Activated CD8-positive, alpha-beta memory T cell treated with anti-CD3 and anti-CD28 coated beads for 4 hours (primary cell): ENCODE measurements around the gene SPAG6.

ENCODE experiments used
- DNase-seq, 2 donors: peaks; one replicate each; pipeline ENCODE4 v3.0.0-alpha.2; 2020; ENCODE audit warnings: low read depth in 2 of 2

SPAG6 gene

DNA sequence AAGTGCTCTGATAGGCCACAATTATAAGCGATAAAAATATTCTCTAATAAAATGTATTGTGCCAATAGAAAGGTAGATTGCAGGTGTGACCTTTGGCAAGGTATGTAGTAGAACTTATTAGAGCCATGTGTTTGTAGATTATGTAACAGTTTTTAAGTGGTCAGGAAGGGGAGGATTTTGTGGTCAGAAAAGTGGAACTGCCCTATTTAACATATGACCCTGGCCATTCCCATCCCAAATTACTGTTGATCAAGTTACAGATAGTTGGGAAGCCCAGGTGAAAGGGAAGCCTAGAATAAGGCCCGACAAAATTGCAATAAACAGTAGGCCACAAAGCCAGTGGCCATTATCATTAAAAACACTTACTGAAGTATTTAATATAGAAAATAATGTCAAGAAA lies 89.2 kb downstream of the SPAG6 start:
- no peak for DNase-seq

DNA sequence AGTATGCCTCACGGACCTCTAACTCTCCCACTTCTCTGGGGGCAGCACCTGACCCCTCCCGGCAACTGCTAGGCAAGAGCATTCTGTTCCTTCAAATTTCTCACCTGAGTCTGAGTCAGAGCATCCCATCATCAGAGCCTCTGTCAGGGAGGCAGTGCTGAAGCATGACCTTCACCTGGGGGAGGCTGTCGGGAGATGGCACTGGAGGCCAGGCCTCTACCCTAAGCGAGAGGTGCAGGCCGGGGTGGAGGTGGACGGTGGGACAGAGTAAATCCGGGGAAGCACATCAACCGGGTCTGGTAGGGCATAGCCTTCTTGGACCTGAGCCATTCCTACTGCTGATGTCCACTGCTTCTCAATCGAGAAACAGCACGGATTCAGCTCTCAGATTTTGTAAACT lies 90.4 kb downstream of the SPAG6 start:
- DNase-seq = no peak

DNA sequence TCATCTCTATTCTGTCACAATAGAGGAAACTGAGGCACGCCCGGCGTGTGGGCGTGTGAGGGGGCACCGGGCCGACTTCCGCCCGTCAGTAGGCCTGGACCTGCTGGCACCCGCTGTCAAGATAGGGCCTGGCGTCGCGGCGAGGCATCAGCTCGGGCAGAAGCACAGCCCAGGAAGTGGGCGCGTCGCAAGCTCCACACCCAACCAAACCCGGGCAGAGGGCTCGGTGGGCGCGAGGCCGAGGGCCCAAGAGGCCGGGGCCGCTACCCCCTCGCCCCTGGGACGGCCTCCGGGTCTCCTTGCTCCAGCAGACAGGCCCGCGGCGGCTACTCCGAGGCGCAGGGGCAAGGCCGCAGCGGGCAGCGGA lies 91.2 kb downstream of the SPAG6 start:
- DNase-seq = peak in 1 of 2 donors; percentile 19

DNA sequence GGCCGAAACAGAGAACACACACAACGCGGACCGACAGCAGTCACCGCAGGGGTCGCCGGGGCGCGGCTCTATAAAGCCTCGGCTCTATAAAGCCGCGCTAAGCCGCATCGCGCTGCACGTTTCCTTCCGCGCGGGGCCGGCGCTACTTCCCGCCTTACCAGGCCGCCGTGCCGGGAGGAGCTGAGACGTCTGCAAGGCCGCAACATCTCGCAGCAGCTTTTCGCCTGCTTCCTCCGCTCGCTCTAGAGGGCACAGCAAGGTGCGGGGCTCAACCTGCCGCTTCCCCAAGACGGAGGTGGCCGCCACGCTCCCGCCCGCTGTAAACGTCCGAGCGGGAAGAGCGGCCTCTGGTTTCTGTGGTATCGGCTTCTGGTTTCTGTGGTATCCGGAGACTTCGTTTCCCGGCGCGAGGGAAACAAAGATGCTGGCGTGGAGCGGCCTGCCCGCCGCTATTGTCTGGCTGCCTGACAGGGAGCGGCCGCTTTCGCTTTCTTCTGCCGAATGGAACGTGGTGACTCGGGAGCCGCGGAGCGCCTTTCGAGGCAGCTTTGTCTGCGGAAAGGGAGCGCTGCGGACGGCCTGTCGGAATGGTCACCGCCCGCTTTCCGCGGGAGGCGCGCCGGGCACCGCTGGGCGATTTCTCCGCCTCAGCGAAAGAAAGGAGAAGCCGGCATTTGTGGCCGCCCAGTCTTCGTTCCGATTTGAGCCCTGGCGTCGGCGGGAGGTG lies 91.8 kb downstream of the SPAG6 start:
- DNase-seq = peak; percentile 82

DNA sequence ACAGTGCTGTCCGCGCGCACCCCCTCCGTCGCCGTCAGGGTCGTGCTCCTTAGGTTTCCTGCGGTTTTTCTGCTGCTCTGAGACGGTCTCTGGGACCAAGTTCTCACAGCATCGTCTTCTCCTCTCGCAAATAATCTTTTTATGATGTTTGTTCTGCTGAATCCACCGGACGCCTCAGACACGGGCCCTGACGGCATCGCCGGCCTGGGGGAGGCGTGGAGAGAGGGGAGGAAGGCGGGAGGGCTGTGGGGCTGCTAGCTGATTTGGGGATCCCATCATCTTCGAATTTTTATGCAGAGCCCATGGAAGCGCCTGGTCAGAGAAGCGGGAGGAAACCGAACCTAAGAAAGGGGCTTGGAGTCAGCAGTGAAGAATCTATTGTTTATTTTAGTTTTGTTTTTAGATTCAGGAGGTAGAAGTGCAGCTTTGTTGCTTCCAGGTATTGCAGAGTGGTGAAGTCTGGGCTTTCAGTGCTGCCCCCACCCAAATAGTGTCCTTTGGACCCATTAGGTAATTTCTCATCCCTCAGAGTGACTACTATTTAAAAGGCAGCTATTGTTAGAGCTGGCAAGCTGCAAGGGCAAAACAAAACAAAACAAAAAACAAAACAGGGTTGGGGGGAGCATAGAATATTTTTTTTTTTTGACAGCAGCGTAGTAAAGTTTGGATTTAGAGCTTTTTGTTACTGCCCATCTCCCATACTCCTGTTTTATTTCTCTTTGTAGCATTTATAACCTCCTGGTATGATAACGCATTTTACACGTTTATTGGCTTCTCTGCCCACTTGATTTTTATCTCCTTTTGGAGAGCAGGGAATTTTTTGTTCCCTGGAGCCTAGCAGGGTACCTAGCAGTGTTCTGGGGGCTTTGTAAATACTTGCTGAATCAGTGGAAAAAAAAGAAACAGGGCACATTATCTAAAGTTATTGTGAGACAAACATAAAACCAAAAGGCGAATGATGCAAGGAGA lies 92.6 kb downstream of the SPAG6 start:
- DNase-seq = peak in 1 of 2 donors; percentile 8

DNA sequence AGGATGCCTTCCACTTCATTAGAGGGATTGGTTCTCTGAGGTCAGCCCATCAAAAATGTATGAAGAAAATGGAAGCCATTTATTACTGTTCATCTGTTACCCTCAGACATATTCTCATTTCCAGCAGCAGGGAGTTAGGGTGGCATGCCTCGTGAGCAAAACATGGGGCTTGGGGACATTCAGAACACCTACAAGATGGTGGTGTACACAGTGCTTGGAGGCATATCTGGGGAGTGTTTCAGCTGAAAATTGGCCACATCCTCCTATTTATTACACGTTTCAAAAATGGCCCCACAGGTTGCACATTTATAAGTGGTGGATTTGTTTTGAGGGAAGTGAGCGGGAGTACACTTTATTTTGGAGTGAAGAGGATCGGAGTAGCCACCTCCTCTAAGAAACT lies 93.4 kb downstream of the SPAG6 start:
- DNase-seq = no peak

DNA sequence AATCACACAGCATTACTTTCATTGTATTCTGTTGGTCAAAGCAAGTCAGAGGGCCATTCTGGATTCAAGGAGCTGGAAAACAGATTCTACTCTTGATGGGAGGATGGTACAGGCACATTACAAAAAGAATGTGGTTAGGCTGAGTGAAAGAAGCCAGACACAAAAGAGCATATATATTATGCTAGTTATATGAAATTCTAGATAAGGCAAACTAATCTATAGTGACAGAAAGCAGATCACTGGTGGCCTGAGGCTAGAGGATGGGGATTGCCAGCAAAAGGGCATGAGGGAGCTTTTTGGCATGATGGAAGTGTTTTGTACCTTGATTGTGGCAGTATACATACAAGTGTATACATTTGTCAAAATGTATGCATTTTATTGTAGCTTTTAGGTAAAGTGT lies 96.8 kb downstream of the SPAG6 start:
- DNase-seq = no peak

DNA sequence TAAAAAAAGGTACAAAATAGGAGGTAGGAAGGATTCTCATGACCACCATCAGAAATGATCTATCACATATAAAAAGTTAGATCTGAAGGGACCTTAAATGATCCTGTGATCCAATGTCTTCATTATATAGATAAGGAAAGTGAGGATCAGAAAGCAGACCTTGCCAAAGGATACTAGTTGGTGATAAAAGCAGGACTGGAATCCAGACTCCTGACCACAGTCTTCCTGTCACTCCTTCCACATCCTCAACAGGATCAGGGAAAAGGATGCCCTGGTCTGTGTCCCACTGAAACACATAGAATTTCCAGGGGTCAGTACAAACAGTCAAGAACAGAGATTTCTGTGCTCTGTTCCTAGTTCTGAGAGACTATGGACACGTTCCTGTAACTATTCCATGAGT lies 97.2 kb downstream of the SPAG6 start:
- no peak for DNase-seq

DNA sequence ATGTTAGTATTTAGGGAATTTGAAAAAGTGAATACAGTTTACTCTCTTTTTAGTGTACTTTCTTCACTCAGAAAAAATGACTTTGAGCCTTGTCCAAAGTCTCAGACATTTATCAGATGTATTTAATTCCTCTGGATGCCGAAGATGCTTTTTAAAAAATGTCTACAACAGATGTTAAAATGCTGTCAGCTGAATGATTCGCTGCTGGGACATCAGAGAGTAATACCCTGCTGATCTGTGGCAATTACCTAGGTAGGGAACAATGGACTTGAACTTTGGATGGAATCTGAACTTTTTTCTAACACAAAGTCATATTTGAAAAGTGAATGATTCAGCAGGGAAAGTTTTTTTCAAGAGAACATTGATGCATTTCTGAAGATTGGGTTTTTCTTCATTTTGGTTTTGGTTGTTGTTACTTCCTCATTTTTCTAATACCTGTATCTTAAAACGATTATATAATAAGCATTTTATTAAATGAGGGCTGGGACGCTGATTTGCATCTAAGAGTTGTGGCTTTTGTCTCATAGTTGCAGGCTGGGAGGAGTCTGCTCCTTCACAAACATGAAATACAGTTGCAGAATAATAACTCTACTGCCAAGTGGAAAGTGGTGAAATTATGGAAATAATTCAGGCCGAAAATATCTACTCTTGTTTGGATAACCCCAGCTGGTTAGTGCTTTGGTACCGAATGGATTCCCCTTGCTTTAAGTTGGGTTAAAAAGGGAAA lies 98.0 kb downstream of the SPAG6 start:
- DNase-seq = no peak

DNA sequence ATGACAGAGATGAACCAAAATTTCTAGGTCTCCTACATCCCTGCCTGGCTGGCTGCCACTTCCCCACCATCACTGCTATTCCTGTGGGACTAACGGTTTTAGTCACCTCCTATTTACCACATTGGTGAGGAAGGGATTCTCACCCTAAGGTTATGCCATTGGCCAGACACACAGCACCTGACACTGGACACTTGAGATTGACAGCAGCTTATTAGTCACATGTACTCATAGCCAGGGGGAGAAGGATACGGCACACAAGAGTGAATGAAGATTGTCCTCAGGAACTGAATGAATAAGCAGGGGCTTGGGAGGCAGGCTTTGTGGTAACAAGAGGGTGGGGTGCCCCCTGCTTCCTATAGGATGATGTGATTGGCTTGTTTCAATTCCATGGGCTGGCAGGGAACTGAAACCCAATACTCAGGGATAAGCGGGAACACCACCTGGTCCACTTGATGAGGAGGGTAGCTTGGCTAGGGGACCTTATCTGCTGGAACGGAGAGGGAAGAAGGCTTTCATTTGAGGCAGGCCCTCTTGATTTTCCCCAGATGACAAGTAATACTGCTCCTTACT lies 99.0 kb downstream of the SPAG6 start:
- DNase-seq = no peak

DNA sequence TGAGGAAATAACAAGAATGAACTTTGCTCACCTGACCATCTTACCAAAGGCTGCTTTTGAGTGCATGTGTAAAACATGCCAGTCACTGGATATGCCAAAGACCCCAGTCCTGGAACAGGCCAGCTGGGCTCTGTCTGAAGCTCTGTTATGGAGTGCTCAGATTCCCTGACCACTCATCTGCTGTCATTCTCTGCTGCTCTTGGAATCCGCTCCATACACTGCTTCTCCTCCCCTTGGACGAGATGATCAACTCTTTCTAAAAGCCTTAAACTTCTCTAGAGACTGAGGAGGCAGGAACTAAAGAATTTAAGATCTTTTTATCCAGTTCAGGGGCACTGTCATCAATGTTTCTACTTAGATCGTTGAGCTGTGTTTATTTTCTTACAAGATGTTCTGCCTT lies 100.2 kb downstream of the SPAG6 start:
- no peak for DNase-seq

DNA sequence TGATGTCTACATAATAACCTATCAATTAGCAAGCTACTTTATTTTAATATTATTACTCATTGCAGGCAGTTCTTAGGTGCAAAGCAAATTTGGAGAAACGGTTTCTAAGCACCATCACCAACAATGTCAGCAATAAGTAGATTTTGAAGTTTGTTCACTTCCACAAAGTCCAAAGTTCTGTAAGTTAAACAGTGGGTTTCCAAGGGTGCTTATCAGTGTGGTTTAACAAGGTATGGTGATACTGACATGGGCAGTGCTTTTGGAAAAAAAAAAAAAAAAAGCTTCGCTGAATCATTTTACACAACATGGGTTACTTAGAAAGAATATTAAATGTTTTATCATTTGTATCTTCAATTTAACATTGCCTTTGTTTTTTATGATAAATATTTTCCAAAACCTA lies 101.8 kb downstream of the SPAG6 start:
- no peak for DNase-seq

DNA sequence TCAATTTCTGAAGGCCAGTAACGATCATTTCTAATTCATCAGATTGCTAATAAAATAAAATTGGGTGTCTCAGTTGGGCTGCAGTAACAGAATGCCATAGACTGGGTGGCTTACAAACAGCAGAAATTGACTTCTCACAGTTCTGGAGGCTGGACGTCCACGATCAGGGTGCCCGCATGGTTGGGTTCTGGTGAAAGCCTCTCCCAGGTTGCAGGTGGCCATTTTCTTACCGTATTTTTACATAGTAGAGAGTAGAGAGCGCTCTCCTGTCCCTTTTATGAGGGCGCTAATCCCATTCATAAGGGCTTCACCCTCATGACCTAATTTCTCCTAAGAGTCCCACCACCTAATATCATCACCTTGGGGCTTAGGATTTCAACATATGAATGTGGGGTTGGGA lies 106.0 kb downstream of the SPAG6 start:
- no peak for DNase-seq

DNA sequence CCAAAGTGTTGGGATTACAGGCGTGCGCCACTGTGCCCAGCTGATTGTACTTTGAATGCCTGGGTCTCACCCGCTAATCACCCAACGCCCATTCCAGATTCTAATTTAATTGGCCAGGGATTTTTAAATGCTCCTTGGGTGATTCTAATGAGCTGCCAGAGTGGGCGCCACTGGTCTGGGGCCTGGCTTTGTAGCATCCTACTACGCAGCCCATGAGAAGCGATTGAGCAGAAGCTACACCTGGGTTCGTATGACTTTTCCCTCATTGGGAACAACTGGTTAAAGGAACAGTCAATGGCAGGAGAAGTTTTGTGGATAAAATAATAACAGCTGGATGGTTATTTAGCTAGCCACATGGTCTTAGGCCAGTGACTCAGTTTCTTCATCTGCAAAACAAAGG lies 108.0 kb downstream of the SPAG6 start:
- no peak for DNase-seq

DNA sequence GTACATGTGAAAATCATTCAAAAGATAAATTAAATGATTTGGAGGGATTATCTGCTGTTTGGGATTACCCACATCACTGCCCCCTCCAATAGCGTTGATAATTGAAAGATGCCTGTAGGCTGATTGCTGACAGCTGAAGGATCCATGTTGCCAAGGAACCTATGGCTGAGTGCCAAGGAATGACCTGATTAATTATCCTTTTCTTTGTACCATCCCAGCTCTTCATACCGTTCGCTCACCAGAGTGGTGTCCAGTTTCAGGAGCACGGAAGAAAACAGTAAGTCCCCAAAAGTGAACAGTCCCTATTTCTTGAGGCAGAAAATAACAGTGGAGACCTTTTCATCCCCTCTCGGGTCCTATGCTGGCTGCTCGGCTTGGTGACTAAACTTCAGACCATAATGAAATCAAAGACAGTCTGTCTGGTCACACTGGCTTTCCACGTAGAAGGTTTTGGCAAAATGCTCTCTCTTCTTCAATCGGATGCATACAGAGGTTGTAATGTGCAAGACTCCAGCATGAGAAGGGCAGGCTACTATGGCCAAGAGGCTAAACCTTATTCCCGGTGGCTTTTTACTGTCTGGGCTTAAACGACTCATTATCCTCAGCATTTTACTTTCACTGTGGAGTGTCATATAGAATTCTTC lies 108.8 kb downstream of the SPAG6 start:
- no peak for DNase-seq

DNA sequence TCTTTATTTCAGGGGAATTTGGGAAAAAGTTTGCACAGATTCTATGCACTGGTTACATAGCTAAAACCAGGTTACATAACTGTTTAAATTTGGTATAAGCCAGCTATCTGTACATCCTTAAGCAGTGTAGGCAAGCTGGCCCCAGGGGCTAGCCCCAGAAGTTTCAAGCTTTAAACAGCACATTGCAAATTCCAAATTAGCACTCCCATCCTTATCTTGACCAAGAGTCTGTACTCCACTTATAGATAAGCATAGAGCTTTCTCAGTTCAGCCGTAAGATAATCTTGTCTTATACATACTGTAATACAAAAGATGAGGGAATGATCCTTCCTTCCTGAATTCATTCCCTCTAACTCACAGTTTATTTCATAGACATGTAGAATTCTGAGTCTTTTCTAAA lies 109.3 kb downstream of the SPAG6 start:
- no peak for DNase-seq

DNA sequence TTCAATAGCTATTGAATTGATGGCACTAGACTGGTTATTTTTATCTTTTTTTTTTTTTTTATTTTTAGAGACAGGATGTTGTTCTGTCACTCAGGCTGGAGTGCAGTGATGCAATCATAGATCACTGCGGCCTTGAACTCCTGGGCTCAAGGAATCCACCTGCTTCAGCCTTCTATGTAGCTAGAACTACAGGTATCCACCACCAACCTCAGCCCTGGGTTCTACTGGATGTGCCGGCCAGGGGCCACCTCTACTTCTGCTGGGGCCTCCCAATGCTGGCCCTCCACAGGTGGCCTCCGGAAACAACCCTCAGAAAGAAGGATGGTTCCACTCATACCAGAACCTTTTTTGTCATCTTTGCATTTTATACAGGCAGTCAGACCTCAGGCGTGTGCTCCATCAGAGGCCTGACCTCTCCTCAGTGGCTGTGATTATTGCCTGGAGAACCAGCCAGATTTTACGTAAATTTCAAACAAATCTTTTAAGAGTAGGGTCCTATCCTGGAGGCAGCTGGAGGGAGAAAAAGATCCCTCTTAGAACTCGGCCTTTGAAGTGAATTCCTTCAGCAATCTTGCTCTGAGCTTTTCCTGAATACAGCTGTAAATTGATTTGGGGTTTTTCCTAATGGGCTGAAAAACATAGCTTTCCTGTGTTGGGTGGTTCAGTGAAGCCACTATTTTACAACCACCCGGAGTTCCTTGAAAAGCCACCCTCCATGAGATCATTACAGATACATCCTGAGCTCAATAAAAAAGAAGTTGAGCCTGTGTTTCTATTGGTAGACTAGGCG lies 110.0 kb downstream of the SPAG6 start:
- DNase-seq = no peak

DNA sequence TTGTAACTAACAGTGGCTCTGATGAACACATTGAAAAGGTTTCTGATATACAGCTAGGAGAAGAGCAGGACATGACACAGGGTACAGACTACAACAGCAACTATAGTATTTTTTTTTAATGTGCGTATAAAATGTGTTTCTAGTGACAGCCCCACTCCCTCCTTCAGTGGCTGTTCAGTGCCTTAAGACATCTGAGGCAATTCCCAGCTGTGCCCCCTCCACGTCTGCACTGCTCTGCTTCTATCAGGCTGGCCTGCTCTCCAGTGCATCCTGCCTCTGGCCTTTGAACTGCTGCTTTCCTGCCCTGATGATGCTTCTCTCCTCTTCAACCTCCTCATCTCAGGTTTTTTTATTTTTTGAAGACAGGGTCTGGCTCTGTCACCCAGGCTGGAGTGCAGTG lies 111.2 kb downstream of the SPAG6 start:
- DNase-seq = no peak

DNA sequence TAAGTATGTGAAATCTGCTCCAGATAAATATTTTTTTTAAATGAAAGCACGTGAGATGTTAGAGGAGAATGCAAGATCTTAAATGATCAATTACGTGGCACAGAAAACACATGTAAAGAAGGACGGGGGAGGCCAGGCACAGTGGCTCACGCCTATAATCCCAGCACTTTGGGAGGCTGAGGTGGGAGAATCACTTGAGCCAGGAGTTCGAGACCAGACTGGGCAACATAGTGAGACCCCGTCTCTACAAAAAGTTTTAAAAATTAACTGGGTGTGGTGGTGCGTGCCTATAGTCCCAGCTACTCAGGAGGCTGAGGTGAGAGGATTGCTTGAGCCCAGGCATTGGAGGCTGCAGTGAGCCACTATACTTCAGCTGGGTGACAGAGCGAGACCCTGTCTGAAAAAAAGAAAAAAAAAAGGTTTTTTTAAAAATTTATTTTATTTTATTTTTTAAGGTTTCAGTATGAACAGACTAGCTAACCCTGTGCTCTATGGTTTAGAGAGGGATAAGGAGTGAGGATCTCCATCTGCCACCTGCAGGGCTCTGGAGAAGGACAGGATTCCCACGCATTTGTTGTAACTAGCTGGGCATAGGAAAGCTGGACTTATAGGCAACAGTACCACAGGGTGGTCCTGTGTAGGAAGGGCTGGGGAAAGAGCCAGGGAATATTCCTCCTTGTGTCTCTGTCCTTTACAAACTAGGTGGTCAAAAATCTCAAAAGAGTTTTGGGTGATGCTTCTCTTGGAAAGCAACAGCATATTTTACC lies 113.2 kb downstream of the SPAG6 start:
- no peak for DNase-seq

DNA sequence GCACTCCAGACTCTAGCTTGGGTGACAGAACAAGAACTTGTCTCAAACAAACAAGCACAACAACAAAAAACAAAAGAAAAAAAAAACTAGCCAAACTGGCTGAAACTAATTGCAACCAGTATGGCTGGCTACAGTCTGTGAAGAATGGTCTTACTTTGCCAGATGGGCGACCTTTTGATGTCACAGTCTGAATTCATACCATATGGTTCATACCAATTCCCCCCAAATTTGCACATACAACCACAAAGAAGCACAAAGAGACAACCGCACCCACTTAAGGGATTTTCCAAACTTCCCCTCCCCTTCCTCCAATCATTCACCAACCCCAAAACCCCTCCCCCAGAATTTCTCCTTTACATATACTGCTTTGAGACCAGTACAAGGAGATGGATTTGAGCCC lies 114.2 kb downstream of the SPAG6 start:
- no peak for DNase-seq
